Fibroblast of villous mesenchyme (primary cell): ENCODE measurements around the gene MAML2. TPM values are rescaled to one million over a fixed set of nuclear protein-coding genes. Genes with fewer than 3 reads are reported as not detected.
A peak's percentile ranks its signal among the peaks of the same experiment; 100 is the strongest.

ENCODE experiments used
- DNase-seq: peaks from one replicate; pipeline ENCODE4 v3.0.0-alpha.2; 2010; ENCODE audit warnings: low read depth
- H3K4me3 ChIP-seq: 2 replicates; pipeline ENCODE4 v1.5.1; 2011; ENCODE audit warnings: low read depth, mild to moderate bottlenecking, low read length
- total RNA-seq: library from RNA; depleted of rRNA; stranded (reverse); fragments of >200 nt; gene quantifications from 2 replicates; pipeline ENCODE4 v1.2.3, GENCODE V29; 2012
- TF ChIP-seq, protein P1 (sequence below): IDR thresholded peaks from 2 replicates; pipeline ENCODE4 v1.5.1; 2012; ENCODE audit warnings: low read depth, mild to moderate bottlenecking, low read length; ENCODE audit not compliant: insufficient read depth

MAML2 gene
- total RNA-seq, 1 donor, result 30.7 TPM

DNA sequence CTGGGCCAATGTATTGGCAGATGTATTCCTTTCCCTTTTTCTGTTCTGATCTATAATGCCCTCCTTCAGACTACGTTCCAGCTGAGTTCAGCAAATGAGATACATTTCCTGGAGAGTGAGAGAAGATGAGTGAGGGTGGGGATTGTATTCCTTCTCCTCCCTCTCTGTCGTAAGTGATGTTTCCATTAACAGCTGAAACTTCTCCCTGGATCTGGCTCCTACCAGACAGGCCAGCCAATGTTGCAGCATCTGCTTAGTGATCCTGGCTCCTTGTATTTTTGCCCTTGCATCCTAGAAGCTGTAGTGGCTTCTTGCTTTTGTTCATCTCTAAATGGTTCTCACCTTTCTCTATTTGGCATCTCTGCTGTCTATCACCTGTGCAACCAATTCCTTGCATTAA, 370.9 kb downstream of the MAML2 start:
- no peak overlapping the region for H3K4me3 ChIP-seq
- DNase-seq, result peak; percentile 36
- TF ChIP-seq, protein P1, sequence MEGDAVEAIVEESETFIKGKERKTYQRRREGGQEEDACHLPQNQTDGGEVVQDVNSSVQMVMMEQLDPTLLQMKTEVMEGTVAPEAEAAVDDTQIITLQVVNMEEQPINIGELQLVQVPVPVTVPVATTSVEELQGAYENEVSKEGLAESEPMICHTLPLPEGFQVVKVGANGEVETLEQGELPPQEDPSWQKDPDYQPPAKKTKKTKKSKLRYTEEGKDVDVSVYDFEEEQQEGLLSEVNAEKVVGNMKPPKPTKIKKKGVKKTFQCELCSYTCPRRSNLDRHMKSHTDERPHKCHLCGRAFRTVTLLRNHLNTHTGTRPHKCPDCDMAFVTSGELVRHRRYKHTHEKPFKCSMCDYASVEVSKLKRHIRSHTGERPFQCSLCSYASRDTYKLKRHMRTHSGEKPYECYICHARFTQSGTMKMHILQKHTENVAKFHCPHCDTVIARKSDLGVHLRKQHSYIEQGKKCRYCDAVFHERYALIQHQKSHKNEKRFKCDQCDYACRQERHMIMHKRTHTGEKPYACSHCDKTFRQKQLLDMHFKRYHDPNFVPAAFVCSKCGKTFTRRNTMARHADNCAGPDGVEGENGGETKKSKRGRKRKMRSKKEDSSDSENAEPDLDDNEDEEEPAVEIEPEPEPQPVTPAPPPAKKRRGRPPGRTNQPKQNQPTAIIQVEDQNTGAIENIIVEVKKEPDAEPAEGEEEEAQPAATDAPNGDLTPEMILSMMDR, result no peak

DNA sequence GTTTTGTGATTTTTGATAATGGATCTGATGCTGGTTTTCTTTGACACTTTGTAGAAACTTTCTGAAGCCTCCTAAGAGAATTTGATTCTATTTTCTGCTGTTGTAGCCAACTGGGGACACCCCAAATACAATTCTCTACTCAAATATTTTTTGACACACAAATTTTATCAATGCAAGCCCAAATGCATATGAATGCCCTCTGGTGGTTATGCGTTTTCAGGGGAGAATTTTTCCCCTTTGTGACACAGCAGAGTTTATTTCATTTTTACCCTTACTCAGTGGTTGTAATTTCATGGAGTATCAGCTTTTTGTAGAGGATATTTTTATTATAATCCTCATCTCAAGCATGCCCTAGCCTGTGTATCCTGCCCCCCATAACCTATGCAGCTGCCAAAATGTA, 374.4 kb downstream of the MAML2 start:
- no peak for DNase-seq

GRCh38 chr11:95964281-95964680, 378.7 kb downstream of the MAML2 start:
- H3K4me3 ChIP-seq, result no peak overlapping the region
- no peak for DNase-seq
- TF ChIP-seq, protein P1, result no peak

More for the DNA sequence above, 374.4 kb downstream of the MAML2 start:
- TF ChIP-seq, protein P1, result peak; percentile 39
- H3K4me3 ChIP-seq, result no peak overlapping the region

- H3K4me3 ChIP-seq, result no peak overlapping the region
- no peak for DNase-seq
- TF ChIP-seq, protein P1, result no peak
Observed at GRCh38 chr11:95961758-95962157, 381.2 kb downstream of the MAML2 start.

DNA sequence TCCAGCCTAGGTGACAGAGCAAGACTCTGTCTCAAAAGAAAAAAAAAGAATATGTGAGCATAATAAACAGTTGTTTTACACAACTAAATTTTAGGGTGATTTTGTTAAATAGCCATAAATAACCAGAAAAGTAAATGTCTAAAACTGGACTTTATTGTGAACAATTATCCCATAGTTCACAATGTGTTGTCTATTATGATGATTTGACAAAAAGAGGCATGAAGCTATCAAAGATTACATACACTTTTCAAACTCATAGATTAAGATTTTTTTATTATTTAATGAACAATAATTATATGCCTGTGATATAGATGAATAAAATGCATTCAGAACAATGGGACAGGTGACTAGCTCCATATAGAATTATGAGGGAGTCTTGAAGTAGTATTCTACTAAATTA, 392.1 kb downstream of the MAML2 start:
- no peak overlapping the region for H3K4me3 ChIP-seq
- no peak for DNase-seq
- TF ChIP-seq, protein P1, result no peak

GRCh38 chr11:95948637-95949036, 394.4 kb downstream of the MAML2 start:
- TF ChIP-seq, protein P1, result no peak
- H3K4me3 ChIP-seq, result no peak overlapping the region
- no peak for DNase-seq

DNA sequence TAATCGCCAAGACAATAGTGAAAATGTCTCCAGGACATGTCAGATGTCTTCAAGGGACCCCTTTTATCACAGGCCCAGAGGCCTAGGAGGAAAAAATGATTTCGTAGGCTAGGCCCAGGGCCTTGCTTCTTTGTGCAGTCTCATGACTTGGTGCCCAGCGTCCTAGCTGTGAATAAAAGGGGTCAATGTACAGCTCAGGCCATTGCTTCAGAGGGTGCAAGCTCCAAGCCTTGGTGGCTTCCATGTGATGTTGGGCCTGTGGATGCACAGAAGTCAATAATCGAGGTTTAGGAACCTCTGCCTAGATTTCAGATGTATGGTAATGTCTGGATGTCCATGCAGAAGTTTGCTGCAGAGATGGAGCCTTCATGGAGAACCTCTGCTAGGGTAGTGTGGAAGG, 398.4 kb downstream of the MAML2 start:
- H3K4me3 ChIP-seq, result no peak overlapping the region
- no peak for DNase-seq
- TF ChIP-seq, protein P1, result no peak
